Measurements from ENCODE around the gene SMNDC1.

The SMNDC1 gene

GRCh38 chr10:110327262-110327914, 22.7 kb upstream of the SMNDC1 start:
- no peak for DNase-seq (ENCODE audit: low read depth)

- DNase-seq (ENCODE audit: low read depth): no peak
Observed at GRCh38 chr10:110326351-110327032, 21.8 kb upstream of the SMNDC1 start.

GRCh38 chr10:110324805-110325280, 20.1 kb upstream of the SMNDC1 start:
- DNase-seq (ENCODE audit: low read depth): no peak

- no peak for DNase-seq (ENCODE audit: low read depth)
Observed at GRCh38 chr10:110324201-110324804, 19.6 kb upstream of the SMNDC1 start.

GRCh38 chr10:110323503-110323902, 18.8 kb upstream of the SMNDC1 start:
- DNase-seq (ENCODE audit: low read depth): no peak

- no peak for DNase-seq (ENCODE audit: low read depth)
Observed at GRCh38 chr10:110321869-110322620, 17.3 kb upstream of the SMNDC1 start.

GRCh38 chr10:110317866-110318850, 13.4 kb upstream of the SMNDC1 start:
- DNase-seq (ENCODE audit: low read depth): no peak

- DNase-seq (ENCODE audit: low read depth): no peak
Observed at GRCh38 chr10:110313674-110314073, 9.0 kb upstream of the SMNDC1 start.

- no peak for DNase-seq (ENCODE audit: low read depth)
Observed at GRCh38 chr10:110312206-110312605, 7.5 kb upstream of the SMNDC1 start.

GRCh38 chr10:110311357-110311949, 6.7 kb upstream of the SMNDC1 start:
- DNase-seq (ENCODE audit: low read depth): no peak

GRCh38 chr10:110310741-110311140, 6.0 kb upstream of the SMNDC1 start:
- DNase-seq (ENCODE audit: low read depth): no peak

GRCh38 chr10:110307805-110308204, 3.1 kb upstream of the SMNDC1 start:
- no peak for DNase-seq (ENCODE audit: low read depth)

GRCh38 chr10:110306452-110306768, 1.7 kb upstream of the SMNDC1 start:
- DNase-seq (ENCODE audit: low read depth): no peak

GRCh38 chr10:110305767-110306451, 1.2 kb upstream of the SMNDC1 start:
- DNase-seq (ENCODE audit: low read depth): peak; percentile 31

- DNase-seq (ENCODE audit: low read depth): no peak
Observed at GRCh38 chr10:110304394-110304779, 333 bp downstream of the SMNDC1 start.

GRCh38 chr10:110303681-110304080, 1.0 kb downstream of the SMNDC1 start:
- no peak for DNase-seq (ENCODE audit: low read depth)

- DNase-seq (ENCODE audit: low read depth): no peak
Observed at GRCh38 chr10:110300486-110300986, 4.2 kb downstream of the SMNDC1 start.

- no peak for DNase-seq (ENCODE audit: low read depth)
Observed at GRCh38 chr10:110296966-110297365, 7.8 kb downstream of the SMNDC1 start.

- no peak for DNase-seq (ENCODE audit: low read depth)
Observed at GRCh38 chr10:110286841-110287240, 17.9 kb downstream of the SMNDC1 start.

GRCh38 chr10:110285501-110285900, 19.2 kb downstream of the SMNDC1 start:
- DNase-seq (ENCODE audit: low read depth): no peak

Measured in T-helper 22 cell (primary cell).